ENCODE measurements around the gene RAB3GAP1.

Gene RAB3GAP1

GRCh38 chr2:135150725-135151124, 98.6 kb downstream of the RAB3GAP1 start:
- Histone ChIP-seq H3K4me1 (ENCODE audit: control insufficient read depth, insufficient read depth, low read length) (no peaks in the 10 kb centered on the region), H3K36me3 (ENCODE audit: control insufficient read depth in 2 of 2, insufficient read depth in 1 of 2, low read length in 2 of 2) (peaks cover 26 to 51% of the 10 kb centered on the region in 2 experiments), H3K9me3 (ENCODE audit: control insufficient read depth, insufficient read depth, low read depth, low read length) (no peaks in the 10 kb centered on the region), H3K4me3 (ENCODE audit: low read depth, low read length) (no peak overlapping the region), H3K27ac (ENCODE audit: extremely low read depth, low read depth, low read length) (no peak overlapping the region)
- POLR2A ChIA-PET: no interaction called here
- CTCF ChIA-PET: no interaction called here
- TF ChIP-seq RBAK (tag by site-specific recombination; IDR thresholded peaks at IDR 0.05): no peak
- TF ChIP-seq ZNF660 (tag by site-specific recombination; IDR thresholded peaks at IDR 0.05): no peak
- TF ChIP-seq ZNF248 (tag by site-specific recombination; IDR thresholded peaks at IDR 0.05): no peak
- no peak for TF ChIP-seq ZNF138 (tag by site-specific recombination; IDR thresholded peaks at IDR 0.05; ENCODE audit: borderline replicate concordance)
- no peak for TF ChIP-seq ZNF549 (tag by site-specific recombination; IDR thresholded peaks at IDR 0.05)
- no peak for TF ChIP-seq ZNF132 (tag by site-specific recombination; IDR thresholded peaks at IDR 0.05; ENCODE audit: borderline replicate concordance)
- TF ChIP-seq ZEB2 (tag by site-specific recombination; IDR thresholded peaks at IDR 0.05): no peak
- TF ChIP-seq ZNF433 (tag by site-specific recombination; IDR thresholded peaks at IDR 0.05; ENCODE audit: low read depth): no peak
- TF ChIP-seq ZFP3 (tag by site-specific recombination; IDR thresholded peaks at IDR 0.05; ENCODE audit: low read depth): no peak
- no peak for TF ChIP-seq ZNF16 (tag by site-specific recombination; IDR thresholded peaks at IDR 0.05; ENCODE audit: low read depth)
- no peak for TF ChIP-seq ZNF174 (tag by site-specific recombination; IDR thresholded peaks at IDR 0.05)

- no peak overlapping the region for H3K4me3 ChIP-seq (ENCODE audit: low read depth, low read length)
- H3K27ac ChIP-seq (ENCODE audit: extremely low read depth, low read depth, low read length): no peak overlapping the region
- no peaks in the 10 kb centered on the region for H3K9me3 ChIP-seq (ENCODE audit: control insufficient read depth, insufficient read depth, low read depth, low read length)
- POLR2A ChIA-PET: interaction anchor here (1.3 kb wide), 1 partner anchor 15 kb away, joined by 3 read pairs; no protein-coding TSS in a partner anchor
- H3K36me3 ChIP-seq (ENCODE audit: control insufficient read depth in 2 of 2, insufficient read depth in 1 of 2, low read length in 2 of 2): peaks cover 28 to 50% of the 10 kb centered on the region in 2 experiments
- H3K4me1 ChIP-seq (ENCODE audit: control insufficient read depth, insufficient read depth, low read length): no peaks in the 10 kb centered on the region
- no peak for TF ChIP-seq ZNF558 (tag by site-specific recombination; IDR thresholded peaks at IDR 0.05)
- CTCF ChIA-PET: interaction anchor here (0.7 kb wide), 1 partner anchor 24 kb away, joined by 3 read pairs; no protein-coding TSS in a partner anchor
These were observed 99.5 kb downstream of the RAB3GAP1 start for GRCh38 chr2:135151615-135152014.

DNA sequence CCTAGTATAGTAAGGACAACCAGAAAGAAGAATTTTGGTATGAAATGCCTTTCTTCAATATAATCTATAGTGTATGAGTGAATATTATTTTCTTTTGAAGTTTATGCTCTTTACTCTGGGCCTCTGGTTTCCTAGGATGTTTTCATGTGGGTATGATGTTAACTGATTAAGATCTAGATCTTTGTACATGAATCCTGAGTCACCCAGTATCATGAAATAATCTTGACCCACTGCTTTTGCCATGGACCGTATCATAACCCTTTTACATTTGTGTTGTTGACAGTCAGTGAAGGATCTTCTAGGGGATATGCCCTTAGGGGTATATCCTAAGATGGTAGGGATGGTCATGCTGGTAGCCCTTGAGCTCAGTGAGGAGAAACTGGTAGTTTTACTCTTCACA, 100.3 kb downstream of the RAB3GAP1 start:
- Histone ChIP-seq H3K4me3 (ENCODE audit: low read depth, low read length) (no peak overlapping the region), H3K9me3 (ENCODE audit: control insufficient read depth, insufficient read depth, low read depth, low read length) (no peaks in the 10 kb centered on the region), H3K36me3 (ENCODE audit: control insufficient read depth in 2 of 2, insufficient read depth in 1 of 2, low read length in 2 of 2) (peaks cover 31 to 56% of the 10 kb centered on the region in 2 experiments), H3K27ac (ENCODE audit: extremely low read depth, low read depth, low read length) (no peak overlapping the region), H3K4me1 (ENCODE audit: control insufficient read depth, insufficient read depth, low read length) (no peaks in the 10 kb centered on the region)
- TF ChIP-seq ZNF280C (tag by site-specific recombination; IDR thresholded peaks at IDR 0.05): no peak
- no peak for TF ChIP-seq ZNF24 (tag by site-specific recombination; IDR thresholded peaks at IDR 0.05)
- TF ChIP-seq PRDM4 (tag by site-specific recombination; IDR thresholded peaks at IDR 0.05): no peak
- TF ChIP-seq ZNF623 (tag by site-specific recombination; IDR thresholded peaks at IDR 0.05): no peak
- no peak for TF ChIP-seq ZNF610 (tag by site-specific recombination; IDR thresholded peaks at IDR 0.05; ENCODE audit: borderline replicate concordance)
- TF ChIP-seq HOXA7 (CRISPR knock-in tag; IDR thresholded peaks at IDR 0.05; ENCODE audit: borderline replicate concordance): no peak
- TF ChIP-seq ZNF221 (tag by site-specific recombination; IDR thresholded peaks at IDR 0.05; ENCODE audit: borderline replicate concordance): no peak
- TF ChIP-seq ZNF585B (tag by site-specific recombination; IDR thresholded peaks at IDR 0.05): no peak
- TF ChIP-seq ZNF174 (tag by site-specific recombination; IDR thresholded peaks at IDR 0.05): no peak
- POLR2A ChIA-PET: interaction anchor here (1.3 kb wide), 1 partner anchor 14 kb away, joined by 3 read pairs; no protein-coding TSS in a partner anchor
- CTCF ChIA-PET: interaction anchor here (0.7 to 1.0 kb wide), 2 partner anchors 25 to 149 kb away, joined by 3 read pairs; no protein-coding TSS in a partner anchor

Measured in HEK293 (cell line).